22Rv1 (cell line): ENCODE measurements around the gene OR13J1.

Source experiments
- ZFX ChIP-seq: fragments of 450-650 bp; IDR thresholded peaks from 2 replicates; pipeline ENCODE4 v1.6.1; 2017; ENCODE audit warnings: antibody characterized with exemption, borderline replicate concordance
- TF ChIP-seq, protein P1 (sequence below): fragments of 450-650 bp; IDR thresholded peaks from 2 replicates; pipeline ENCODE4 v1.5.1; 2017; ENCODE audit warnings: mild to moderate bottlenecking

DNA sequence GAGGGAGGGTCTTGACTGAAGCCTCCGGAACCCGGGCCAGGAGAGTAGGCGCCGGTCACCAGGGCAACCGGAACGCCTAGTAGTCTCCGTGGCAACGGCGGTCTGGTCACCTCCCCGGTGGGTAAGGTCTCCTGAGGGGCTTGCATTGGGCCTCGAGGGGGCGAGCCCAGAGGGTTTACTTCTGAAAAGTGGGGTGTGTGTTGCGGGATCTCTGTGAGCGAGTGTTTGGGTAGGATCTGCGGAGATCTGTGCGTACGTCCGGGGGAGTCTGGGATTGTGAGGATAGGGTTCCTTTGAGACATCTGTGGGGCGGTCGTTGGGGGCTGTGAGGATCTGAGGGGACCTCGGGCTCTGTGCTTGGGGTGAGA is 41.5 kb downstream of the OR13J1 start, which contains the start of gene FAM221B:
- TF ChIP-seq, protein P1, sequence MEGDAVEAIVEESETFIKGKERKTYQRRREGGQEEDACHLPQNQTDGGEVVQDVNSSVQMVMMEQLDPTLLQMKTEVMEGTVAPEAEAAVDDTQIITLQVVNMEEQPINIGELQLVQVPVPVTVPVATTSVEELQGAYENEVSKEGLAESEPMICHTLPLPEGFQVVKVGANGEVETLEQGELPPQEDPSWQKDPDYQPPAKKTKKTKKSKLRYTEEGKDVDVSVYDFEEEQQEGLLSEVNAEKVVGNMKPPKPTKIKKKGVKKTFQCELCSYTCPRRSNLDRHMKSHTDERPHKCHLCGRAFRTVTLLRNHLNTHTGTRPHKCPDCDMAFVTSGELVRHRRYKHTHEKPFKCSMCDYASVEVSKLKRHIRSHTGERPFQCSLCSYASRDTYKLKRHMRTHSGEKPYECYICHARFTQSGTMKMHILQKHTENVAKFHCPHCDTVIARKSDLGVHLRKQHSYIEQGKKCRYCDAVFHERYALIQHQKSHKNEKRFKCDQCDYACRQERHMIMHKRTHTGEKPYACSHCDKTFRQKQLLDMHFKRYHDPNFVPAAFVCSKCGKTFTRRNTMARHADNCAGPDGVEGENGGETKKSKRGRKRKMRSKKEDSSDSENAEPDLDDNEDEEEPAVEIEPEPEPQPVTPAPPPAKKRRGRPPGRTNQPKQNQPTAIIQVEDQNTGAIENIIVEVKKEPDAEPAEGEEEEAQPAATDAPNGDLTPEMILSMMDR, result no peak
- no peak for TF ChIP-seq ZFX
